GM18907 (cell line): ENCODE data around the gene SNRNP48.

Experiments used
- ATAC-seq: cut with Tn5 transposase; IDR thresholded peaks from one replicate; pipeline ENCODE4 v1.9.1; 2021; ENCODE audit warnings: mild to moderate bottlenecking, moderate library complexity; ENCODE audit not compliant: unreplicated experiment

The SNRNP48 gene

DNA sequence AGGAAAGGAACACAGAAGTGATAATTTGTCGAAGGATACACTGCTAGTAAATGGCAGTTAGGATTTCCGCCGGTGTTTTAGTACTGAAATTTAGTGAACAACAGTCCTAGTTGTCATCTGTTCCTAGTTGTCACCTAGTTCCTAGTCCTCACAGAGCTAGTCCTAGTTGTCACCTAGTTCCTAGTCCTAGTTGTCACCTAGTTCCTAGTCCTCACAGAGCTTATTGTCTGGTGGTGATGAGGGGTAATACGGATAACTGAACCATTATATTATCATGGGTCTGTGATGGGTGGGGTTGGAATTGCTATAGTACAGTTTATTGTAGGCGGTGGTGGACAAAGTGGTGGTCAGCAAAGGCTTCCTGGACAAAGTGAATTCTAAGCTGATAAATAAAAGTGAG lies 1.8 kb downstream of the SNRNP48 start:
- no peak for ATAC-seq

DNA sequence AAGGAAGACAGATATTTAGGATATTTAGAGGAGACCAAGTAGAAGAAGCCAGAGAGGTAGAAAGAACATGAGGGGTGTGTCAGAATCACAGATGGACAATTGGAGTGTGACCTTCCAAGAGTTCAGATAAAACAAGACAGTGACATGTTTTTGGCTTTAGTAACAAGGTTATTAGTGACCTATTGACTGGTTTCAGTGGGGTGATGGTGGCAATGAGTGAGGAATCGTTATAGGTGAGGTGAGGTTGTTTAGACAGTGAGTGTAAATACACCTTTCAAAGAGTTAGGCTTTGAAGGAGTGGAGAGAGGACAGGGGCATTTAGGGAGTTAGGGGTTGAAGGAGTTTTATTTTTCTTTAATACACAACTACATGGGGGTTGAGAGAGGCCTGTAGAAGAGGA lies 3.2 kb downstream of the SNRNP48 start:
- no peak for ATAC-seq

DNA sequence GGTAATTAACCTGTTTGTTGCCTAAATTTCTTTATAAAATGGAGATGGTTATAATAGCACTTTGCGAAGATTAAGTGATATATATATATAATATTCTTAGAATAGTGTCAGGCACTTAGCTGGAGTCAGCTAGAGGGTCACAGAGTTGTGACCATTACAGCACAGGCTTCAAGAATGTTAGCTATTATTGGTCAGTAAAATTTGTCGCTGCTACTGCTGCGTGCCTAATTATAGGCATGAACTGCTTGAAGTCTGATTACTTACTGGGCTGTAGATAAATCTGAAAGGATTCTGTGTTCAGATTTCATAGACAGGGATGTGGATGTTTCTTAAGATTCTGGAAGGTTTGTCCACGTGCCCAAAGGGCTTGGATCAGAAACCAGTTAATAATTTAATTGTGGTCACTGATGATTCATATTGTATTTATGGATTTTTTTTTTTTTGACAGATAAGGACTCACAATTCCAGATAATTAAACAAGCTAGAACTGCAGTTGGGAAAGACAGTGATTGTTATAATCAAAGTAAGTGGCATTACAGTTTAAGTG lies 4.7 kb downstream of the SNRNP48 start:
- no peak for ATAC-seq

DNA sequence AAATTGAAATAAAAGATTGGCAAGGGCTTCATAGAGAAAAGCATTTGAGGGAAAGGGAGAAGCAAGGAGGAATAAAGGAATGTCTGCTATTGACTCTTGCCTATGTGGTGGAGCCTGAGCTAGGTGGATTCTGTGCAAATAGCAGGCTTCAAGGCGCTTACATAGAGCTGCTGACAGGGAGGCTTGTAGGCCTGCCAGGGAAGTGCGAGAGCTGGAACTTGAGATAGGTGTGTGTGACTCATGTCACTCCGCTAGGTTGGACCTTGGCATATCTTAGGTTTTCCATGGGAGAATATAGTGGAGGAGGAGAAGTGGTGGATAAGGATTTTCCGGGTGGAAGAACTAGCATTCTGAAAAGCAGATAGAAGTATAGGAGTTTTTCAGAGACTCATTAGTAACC lies 14.0 kb downstream of the SNRNP48 start:
- no peak for ATAC-seq

DNA sequence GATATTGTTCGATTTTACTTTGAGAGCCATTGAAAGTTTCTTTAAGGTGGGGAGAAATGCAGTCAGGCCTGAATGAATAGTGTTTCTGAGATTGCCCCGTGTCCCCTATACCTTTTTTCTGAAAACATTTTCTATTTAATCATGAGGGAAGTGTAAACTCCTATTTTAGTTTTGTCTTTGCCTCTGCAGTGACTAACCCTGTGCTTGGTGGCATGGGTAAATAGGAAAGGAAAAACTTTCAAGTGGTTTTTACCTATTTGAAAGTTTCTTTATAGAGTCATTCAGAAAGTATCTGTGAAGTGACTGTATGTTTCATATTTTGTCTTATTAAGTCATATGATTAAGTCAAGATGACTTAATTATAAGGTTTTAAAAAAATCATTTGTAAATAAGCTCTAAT lies 14.5 kb downstream of the SNRNP48 start:
- ATAC-seq = no peak

DNA sequence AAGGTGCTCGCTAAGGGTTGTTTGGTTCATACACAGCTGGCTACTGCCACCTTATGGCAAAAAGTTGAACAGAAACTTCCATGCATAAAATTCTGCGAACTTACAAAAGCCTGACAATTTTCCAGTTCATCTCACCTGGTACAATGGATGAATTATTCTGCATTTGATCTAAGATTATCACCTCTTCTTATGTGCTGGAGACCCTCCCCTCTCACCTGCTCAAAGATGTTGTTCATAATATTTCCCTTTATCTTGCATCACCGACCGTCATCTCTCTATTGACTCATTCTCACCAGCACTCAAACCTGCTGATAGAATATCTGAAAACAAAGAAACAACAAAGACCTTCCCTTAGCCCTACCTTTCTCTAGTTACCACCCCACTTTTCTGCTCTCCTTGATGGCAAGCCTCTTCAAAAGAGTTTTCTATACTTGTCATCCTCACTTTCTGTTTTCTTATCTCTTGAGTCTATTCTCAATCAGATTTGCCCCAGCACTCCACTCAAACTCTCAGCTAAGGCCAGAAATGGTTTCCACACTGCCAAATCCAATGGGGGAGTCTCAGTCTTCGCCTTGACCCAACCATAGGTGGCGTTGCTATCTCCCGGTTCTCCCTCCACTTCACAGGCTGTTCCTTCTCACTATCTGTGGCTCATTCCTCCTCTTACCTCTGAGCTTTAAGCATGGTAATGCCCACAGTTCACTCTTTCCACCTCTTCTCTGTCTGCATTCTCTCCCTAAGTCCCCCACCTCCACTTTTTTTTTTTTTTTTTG lies 25.8 kb downstream of the SNRNP48 start:
- ATAC-seq = peak; percentile 38

DNA sequence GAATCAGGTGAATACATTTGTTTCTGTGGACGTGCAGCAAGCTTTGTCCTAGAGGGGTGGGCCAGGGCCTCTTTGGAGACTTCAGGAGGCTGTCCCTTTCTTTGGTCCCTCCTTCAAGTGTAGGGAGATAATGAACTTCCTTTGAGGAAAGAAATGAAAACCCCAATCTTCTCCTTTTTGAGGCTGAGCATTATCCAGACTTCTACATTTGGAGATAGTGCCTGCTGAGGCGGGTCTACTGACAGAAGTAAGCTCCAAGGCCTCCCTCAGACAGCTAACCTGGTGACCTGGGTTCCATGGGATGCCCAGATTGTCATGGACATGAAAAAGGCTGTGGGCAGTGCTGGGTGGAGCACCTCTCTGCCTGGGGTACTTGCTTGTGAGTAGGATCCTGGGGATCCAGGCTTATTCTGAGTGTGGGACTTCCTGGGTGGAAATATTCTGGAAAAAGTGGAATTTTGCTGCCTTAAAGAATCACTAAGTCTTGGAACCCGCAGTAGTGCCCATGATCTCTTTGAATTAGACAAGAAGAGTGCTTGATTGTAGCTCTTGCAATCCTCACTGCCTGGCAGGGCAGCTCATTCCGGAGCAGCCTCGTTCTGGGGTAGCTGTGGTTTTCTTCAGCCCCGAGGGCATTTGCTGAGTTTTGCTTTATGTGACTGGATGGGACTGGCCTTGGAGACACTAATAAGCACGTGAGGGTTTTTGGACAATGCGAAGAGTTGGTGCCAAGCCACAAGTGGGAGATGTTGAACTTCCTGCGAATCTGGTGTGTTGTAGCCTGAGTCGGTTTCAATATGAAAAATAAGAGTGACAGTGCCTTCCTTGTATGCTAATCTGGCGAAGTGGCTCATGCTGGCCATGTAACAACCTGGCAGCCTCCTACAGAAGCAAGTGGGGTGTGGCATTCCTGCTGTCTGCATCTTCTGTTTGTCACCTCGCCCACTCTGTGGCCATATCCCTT lies 28.1 kb downstream of the SNRNP48 start:
- peak; percentile 69 for ATAC-seq

DNA sequence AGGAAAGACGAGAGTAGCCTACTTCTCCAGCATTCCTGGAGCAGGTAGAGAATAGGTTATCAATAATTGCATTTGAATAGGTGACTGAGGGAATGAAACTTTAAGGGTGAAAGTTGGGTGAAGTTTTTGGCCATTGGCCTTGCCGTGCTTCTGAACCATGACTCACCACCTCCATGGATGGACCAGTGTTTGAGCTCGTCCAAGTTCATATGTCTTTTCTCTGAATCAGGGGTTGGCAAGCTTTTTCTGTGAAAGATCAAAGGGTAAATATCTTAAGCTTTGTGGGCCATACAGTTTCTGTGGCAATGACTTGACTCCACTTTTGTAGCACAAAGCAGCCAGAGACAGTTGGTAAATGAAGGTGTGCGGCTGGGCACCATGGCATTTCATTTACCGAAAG lies 31.8 kb downstream of the SNRNP48 start:
- ATAC-seq = no peak

DNA sequence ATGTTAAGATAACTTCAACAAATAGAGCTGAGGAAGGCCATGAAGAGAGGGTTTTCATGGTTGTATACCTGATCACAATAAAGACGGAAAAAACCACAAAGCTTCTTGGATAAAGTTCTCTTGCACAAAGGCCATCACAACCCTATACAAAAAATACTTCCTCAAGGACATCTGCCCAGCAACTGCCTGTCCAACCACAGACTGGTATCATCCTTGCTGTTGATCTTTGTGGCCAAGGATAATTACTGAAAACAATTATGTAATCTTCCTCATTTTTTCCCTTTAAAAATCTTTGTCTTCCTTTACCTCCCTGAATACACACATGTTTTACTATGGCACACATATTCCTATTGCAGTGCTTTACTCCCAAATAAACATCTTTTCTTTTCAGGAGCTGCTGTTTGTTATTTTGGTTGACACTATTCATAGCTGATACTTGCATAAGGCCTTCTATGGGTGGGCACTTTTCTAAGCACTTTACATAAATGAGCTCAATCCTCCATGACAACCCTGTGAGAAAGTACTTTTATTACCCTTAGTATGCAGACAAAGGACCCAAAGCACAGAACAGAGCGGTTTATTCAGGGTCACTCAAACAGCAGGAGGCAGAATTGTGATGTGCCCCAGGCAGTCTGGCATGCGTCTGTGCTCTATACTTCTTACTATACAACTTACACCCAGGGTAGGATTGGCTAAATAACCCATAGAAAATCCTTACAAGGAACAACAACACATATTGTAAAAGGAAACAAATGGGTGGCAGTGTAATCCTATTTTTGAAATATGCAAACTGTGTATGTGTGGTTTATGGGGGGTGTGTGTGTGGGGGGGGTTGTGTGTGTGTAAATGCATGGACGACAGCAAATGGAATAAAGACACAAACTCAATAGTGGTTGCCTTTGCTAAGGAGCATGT lies 35.1 kb downstream of the SNRNP48 start:
- ATAC-seq = no peak

DNA sequence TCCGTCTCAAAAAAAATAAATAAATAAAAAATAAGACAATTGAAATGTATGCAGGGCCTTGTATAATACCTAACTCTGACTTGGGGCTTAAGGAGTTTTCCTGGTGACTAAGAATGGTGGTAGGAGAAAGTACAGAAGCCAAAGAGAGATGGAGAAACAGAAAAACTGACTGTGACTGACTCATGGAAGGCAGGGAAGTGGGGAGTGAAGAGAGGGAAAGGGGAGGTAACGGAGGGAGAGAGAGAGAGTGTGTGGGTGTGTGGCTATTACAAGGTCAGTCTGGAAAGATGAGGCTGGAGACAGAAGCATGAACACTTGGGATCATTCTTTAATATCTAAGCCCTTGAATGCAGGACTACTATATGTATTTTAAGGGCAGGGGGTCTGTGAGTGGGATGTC lies 38.5 kb downstream of the SNRNP48 start:
- no peak for ATAC-seq

DNA sequence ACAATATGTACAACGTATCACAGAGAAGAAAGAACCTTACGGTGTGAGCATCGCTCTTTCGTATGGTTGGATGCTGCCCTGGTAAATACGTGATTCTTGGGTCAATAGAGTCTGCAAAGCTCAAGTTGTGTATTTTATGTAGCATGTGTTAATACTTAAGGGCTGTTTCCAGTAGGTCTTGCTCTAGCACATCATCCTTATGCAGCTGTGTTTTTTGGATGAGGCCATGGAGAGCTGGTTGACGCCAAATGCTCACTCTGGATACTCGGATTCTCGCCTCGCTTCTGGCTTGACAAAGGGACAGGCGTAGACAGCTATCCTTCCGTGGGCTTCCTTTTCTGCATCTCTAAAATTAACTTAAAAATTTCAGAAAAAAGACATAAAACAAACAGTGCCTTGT lies 38.9 kb downstream of the SNRNP48 start:
- ATAC-seq = no peak

DNA sequence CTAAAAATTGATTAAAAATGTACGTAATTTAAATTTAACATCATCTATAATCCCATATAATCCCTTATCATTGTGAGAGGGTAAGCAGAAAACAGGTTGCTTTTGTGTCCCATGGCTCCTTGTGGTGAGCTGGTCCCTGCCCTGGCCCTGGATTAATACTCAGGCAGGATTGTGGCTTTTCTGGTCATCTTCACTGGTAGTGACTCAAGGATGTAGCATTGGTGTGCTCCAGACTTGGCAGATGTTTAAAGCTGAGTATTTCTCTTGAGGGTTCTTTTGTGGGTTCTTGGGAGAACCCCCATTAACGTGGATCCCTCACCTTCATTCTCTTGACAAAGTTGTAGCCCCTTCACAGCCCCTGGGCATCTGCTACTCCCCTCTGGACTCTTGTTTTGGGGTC lies 39.3 kb downstream of the SNRNP48 start:
- ATAC-seq = no peak

DNA sequence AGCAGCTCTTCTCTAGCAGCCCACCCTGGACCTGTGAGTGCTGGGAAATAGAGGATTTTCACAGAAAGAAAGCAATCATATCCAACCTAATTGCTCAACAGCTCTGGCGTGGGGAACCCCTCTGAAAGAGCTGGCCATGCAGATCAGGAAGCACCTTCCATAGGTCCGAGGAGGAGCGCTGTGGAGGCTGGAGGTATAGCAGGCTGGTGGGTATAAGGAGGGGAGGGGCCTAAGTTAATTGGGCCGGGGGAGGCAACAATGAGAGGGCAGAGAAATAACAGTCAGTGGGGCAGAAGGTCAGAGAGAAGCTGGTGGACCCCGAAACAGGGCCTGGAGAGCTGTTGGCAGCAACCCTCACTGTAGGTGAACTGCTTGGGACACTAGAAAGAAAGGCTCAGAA lies 40.8 kb downstream of the SNRNP48 start:
- no peak for ATAC-seq

DNA sequence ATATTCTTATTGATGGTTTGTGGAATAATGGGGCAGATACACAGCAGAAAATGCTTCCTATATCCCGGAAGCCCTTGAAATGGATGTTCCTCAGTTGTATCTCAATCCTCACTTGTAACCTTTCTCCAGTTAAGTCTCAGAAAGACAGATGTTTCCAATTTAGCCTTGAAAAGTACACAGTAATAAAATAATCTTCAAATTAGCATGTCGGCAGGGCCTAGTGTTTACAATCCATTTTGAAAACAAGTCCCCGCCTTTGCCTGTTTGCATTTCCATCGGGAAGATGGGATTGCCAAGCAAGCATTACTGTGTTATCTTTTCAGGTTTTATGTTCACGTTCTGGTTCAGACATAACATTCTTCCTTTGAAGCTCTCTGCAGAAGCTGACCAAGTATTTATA lies 41.5 kb downstream of the SNRNP48 start:
- ATAC-seq = no peak

DNA sequence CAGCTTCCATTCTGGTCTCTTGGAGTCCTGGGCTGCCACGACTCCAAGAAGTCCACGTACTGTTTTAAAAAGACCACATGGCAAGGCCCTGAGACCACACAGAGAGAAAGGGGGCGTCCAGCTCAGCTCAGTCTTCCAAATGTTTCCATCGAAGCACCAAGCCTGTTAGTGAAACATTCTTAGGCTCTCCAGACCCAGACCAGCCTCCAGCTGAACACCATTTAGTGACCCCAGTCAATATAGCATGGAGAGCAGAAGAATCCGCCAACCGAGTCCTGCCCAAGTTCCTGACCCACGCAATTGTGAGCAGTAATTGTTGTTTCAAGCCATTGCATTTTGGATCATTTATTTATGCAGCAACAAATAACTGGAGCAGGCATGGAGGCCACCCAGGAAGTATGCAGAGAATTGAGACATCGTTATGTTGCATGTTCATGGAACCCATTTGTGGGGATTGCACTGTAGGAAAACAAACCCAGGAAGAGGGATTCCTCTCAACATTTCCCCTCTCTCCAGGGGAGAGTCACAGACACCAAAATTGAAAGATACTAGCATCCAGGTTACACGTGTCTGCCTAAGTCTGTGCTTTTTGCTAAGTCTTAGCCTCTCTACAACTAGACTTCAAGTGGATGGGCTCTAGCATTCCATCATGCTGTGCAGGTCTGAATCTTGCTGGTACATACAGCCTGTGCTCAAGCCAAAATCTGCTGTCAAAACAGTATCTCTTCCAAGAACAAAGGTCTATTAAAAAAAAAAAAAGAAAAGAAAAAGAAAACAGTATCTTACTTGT lies 42.7 kb downstream of the SNRNP48 start:
- no peak for ATAC-seq

DNA sequence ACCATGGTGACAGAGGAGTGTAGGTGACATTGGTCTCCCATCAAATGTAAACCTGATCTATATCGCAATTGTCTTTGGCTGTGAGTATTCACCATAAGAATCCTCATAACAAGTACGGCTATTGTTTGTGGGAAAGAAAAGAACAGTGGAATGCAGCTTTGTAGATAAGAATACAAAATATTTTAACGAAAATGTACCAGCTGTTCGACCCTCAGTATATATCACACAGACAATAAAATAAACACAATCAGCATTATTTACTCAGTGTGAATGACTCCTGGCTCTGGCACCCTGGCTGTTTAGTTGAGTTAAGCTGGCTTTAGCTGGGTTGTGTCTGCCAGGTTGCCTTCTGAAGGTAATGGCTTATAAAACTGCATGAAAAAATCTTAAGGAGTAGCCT lies 43.4 kb downstream of the SNRNP48 start:
- ATAC-seq = no peak

DNA sequence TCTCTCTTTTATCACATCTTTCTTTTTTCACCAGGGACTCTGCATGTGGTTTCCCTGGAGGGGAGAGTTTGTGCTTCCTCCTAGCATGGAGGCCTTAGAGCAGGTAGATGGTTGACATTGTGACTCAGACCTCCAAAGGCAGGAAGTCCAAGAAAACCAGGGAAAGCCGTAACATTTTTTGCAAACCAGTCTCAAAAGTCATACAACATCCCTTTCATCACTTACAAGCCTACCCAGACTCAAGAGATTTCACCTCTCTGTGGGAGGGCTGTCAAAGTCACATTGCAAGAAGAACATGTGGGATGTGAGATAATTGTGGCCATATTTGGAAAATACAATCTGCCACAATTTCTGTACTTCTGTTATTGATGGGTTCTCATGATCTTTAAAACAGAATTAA lies 46.2 kb downstream of the SNRNP48 start:
- no peak for ATAC-seq

DNA sequence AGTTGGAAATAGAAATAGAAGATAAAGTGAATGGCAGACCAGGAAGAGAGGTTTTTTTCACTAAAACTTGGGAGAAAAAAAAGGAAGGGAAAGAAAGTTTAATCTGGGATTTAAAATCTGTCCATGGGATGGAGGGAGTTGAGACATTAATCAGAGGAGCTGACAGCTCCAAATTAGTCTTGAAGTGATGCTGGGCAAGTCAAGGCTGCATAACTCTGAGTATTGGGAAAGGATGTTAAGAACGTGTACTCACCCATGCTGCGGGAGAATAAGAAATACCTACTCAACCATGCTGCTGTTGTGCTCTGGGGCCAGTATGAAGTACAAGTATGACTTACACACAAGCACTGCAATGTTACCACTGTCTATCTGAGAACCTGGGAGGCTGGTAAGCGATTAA lies 47.5 kb downstream of the SNRNP48 start:
- ATAC-seq = no peak

DNA sequence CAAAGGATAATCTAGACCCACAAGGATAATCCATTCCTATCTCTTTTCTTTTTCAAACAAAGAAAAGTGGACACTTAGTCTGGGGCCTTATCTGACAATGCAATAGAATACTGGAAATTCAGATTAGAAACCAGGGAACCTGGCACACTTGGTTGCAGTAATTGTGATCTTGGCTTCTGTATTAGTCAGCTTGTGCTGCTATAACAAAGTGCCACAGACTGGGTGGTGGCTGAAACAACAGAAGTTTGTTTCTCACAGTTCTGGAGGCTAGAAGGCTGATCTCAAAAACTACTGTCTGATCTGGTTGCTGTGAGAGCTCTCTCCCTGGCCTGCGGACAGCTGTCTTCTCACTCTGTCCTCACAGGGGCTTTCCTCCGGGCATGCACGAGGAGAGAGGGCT lies 49.4 kb downstream of the SNRNP48 start:
- no peak for ATAC-seq

DNA sequence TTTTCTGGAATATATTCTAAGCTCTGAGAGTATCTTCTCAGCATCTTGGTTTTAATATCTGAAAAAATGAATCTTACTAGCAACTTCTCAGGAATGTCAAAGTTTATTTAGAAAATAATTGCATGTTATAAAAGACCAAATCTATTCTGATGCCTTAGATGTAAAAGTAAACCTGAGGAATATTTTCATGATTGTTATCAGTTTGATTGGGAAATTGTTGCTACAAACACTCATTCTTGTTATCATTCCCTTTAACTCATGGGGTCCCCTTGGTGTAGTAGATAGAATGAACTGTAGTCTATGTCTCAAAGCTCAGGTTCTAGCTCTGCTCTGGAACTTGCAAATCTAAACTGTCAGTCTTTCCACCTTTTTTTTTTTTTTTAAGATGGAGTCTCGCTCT lies 50.0 kb downstream of the SNRNP48 start:
- ATAC-seq = no peak
